Trophoblast cell (in vitro differentiated cells and primary cell): ENCODE measurements around the gene ACTL7B.

Experiments
- DNase-seq, 2 donors: peaks; one replicate each; pipeline ENCODE4 v3.0.0-alpha.2; 2016
- H2AFZ ChIP-seq: 2 replicates; pipeline ENCODE4 v1.6.1; 2013; ENCODE audit warnings: low read length, moderate library complexity, mild to moderate bottlenecking; ENCODE audit not compliant: insufficient read depth, poor library complexity
- H2AK5ac ChIP-seq: 2 replicates; pipeline ENCODE4 v1.6.1; 2013; ENCODE audit warnings: mild to moderate bottlenecking, low read length
- H2BK120ac ChIP-seq: 2 replicates; pipeline ENCODE4 v1.6.1; 2013; ENCODE audit warnings: low read length, mild to moderate bottlenecking, moderate library complexity; ENCODE audit not compliant: insufficient read depth, poor library complexity
- H2BK12ac ChIP-seq: 2 replicates; pipeline ENCODE4 v1.6.1; 2013; ENCODE audit warnings: mild to moderate bottlenecking, low read length, moderate library complexity
- H2BK5ac ChIP-seq: 2 replicates; pipeline ENCODE4 v1.6.1; 2013; ENCODE audit warnings: low read length, low read depth, moderate library complexity, mild to moderate bottlenecking; ENCODE audit not compliant: poor library complexity
- H3K14ac ChIP-seq: 2 replicates; pipeline ENCODE4 v1.6.1; 2013; ENCODE audit warnings: mild to moderate bottlenecking, low read length
- H3K18ac ChIP-seq: 2 replicates; pipeline ENCODE4 v1.6.1; 2013; ENCODE audit warnings: mild to moderate bottlenecking, low read length
- H3K23ac ChIP-seq: 2 replicates; pipeline ENCODE4 v1.6.1; 2013; ENCODE audit warnings: low read length
- H3K27ac ChIP-seq: 2 replicates; pipeline ENCODE4 v1.5.1; 2013; ENCODE audit warnings: low read depth, mild to moderate bottlenecking, inconsistent platforms, low read length, moderate library complexity
- H3K27me3 ChIP-seq: 2 replicates; pipeline ENCODE4 v1.6.1; 2013; ENCODE audit warnings: inconsistent platforms, mild to moderate bottlenecking, low read length, moderate library complexity; ENCODE audit not compliant: insufficient read depth
- H3K36me3 ChIP-seq, 2 experiments: 1 replicate in 1 of 2; 2 replicates in 1 of 2; pipeline ENCODE4 v1.6.1; 2013; ENCODE audit warnings: low read length in 2 of 2, mild to moderate bottlenecking in 2 of 2, moderate library complexity in 1 of 2; ENCODE audit not compliant: insufficient read depth in 2 of 2, control insufficient read depth in 1 of 2
- H3K4ac ChIP-seq: 2 replicates; pipeline ENCODE4 v1.6.1; 2013; ENCODE audit warnings: low read depth, mild to moderate bottlenecking, low read length, moderate library complexity
- H3K4me1 ChIP-seq, 2 experiments: 1 replicate in 1 of 2; 2 replicates in 1 of 2; pipeline ENCODE4 v1.6.1; 2013; ENCODE audit warnings: low read length in 2 of 2, mild to moderate bottlenecking in 2 of 2, moderate library complexity in 1 of 2; ENCODE audit not compliant: insufficient read depth in 2 of 2, control insufficient read depth in 1 of 2
- H3K4me2 ChIP-seq: 2 replicates; pipeline ENCODE4 v1.6.1; 2013; ENCODE audit warnings: inconsistent platforms, mild to moderate bottlenecking, low read length, moderate library complexity
- H3K4me3 ChIP-seq: 2 replicates; pipeline ENCODE4 v1.5.1; 2013; ENCODE audit warnings: mild to moderate bottlenecking, low read depth, low read length, inconsistent platforms
- H3K79me1 ChIP-seq: one replicate; pipeline ENCODE4 v1.6.1; 2013; ENCODE audit warnings: low read length
- H3K79me2 ChIP-seq: 2 replicates; pipeline ENCODE4 v1.6.1; 2013; ENCODE audit warnings: low read length, mild to moderate bottlenecking; ENCODE audit not compliant: control insufficient read depth, insufficient read depth, poor library complexity
- H3K9ac ChIP-seq: 2 replicates; pipeline ENCODE4 v1.6.1; 2013; ENCODE audit warnings: mild to moderate bottlenecking, low read length
- H3K9me3 ChIP-seq: 2 replicates; pipeline ENCODE4 v1.6.1; 2013; ENCODE audit warnings: low read depth, mild to moderate bottlenecking, control low read depth, inconsistent platforms, low read length; ENCODE audit not compliant: insufficient read depth
- H4K12ac ChIP-seq: 2 replicates; pipeline ENCODE4 v1.6.1; 2013; ENCODE audit warnings: low read depth, mild to moderate bottlenecking, low read length, moderate library complexity
- H4K8ac ChIP-seq: 2 replicates; pipeline ENCODE4 v1.6.1; 2013; ENCODE audit warnings: low read depth, mild to moderate bottlenecking, low read length, moderate library complexity
- H4K91ac ChIP-seq: one replicate; pipeline ENCODE4 v1.6.1; 2013; ENCODE audit warnings: low read depth, mild to moderate bottlenecking, low read length, moderate library complexity
- WGBS: extraction: QIAGEN DNeasy Blood & Tissue Kit; methylation state at CpG from one replicate; pipeline ENCODE4 v1.1.7; 2013; ENCODE audit warnings: missing lambda C conversion rate; ENCODE audit not compliant: insufficient read length, insufficient coverage; ENCODE audit errors: extremely low coverage; 5-methylcytosine and 5-hydroxymethylcytosine counted together

Gene ACTL7B

DNA sequence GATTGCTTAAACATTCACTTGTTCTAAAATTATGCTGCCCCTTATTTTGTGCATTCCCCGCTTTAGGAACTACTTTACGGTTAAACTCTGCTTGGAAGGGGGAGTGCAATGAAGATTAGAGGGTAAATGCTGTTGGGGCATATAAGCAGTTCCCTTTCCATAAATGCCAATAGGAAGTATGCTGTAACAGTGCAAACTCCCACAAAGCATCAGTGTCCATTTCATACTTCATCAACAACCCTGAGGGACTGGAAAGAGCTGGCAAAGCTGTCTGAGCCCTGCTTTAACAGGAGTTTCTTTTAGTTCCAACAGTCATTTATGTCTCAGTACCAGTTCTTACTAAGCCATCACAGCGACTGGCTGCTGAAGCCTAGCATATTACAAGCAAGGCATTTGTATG, 8.1 kb upstream of the ACTL7B start:
- Histone ChIP-seq H3K79me2 (no peaks in the 10 kb centered on the region), H3K27ac (no peak overlapping the region), H2BK5ac (no peak overlapping the region), H2BK120ac (no peak overlapping the region), H3K4me2 (no peak overlapping the region), H4K12ac (no peak overlapping the region), H3K14ac (no peak overlapping the region), H3K9me3 (no peaks in the 10 kb centered on the region), H3K18ac (no peak overlapping the region), H3K4ac (no peak overlapping the region), H4K8ac (no peak overlapping the region), H3K9ac (no peak overlapping the region), H3K23ac (no peak overlapping the region), H3K4me1 (peaks cover under 1 to 1% of the 10 kb centered on the region in 2 experiments), H3K27me3 (no peaks in the 10 kb centered on the region), H2AFZ (no peak overlapping the region), H2AK5ac (no peak overlapping the region), H3K36me3 (no peaks in the 10 kb centered on the region), H3K79me1 (peaks cover under 1% of the 10 kb centered on the region), H2BK12ac (no peak overlapping the region), H4K91ac (no peak overlapping the region), H3K4me3 (no peak overlapping the region)
- no peak for DNase-seq
- WGBS, result no CpG with 5 or more reads among the region's 3 CpGs

DNA sequence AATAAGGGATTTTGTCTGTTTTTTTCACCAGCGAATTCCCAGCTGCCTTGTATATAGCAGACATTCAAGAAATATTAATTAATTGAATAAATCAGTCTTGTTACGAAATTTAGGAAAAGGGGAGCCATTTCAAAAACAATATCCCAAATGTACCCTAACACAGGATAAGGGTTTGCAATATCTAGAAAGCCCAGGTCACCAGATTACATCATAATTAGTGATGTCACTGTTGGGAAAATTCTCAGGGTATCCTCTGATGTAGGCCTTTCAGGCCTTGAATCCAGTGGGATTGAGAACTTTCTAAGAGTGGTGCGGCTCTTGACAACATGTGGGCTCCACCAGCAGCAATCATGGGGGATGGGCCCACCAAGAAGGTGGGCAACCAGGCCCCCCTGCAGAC, 6.2 kb upstream of the ACTL7B start, which contains the start of gene ACTL7A:
Gene ACTL7A (plus strand): TSS at position 270 of the 400 bp plus-strand sequence. CDS start 57 bp downstream, at position 327.
- no peaks in the 10 kb centered on the region for H3K79me2 ChIP-seq
- H3K27me3 ChIP-seq, result no peaks in the 10 kb centered on the region
- H3K23ac ChIP-seq, result no peak within 1 kb of the TSS
- no peak within 1 kb of the TSS for H2BK120ac ChIP-seq
- H2BK12ac ChIP-seq, result no peak within 1 kb of the TSS
- no peak within 1 kb of the TSS for H3K9ac ChIP-seq
- H2BK5ac ChIP-seq, result no peak within 1 kb of the TSS
- no peak within 1 kb of the TSS for H2AFZ ChIP-seq
- H3K9me3 ChIP-seq, result no peaks in the 10 kb centered on the region
- H3K36me3 ChIP-seq, result no peaks in the 10 kb centered on the region
- H3K14ac ChIP-seq, result no peak within 1 kb of the TSS
- no peak within 1 kb of the TSS for H3K4me3 ChIP-seq
- H2AK5ac ChIP-seq, result no peak within 1 kb of the TSS
- H4K8ac ChIP-seq, result no peak within 1 kb of the TSS
- no peaks in the 10 kb centered on the region for H3K79me1 ChIP-seq
- H3K4me1 ChIP-seq, result no peaks in the 10 kb centered on the region
- no peak within 1 kb of the TSS for H3K27ac ChIP-seq
- H4K91ac ChIP-seq, result no peak within 1 kb of the TSS
- no peak within 1 kb of the TSS for H3K18ac ChIP-seq
- H4K12ac ChIP-seq, result no peak within 1 kb of the TSS
- no peak within 1 kb of the TSS for H3K4me2 ChIP-seq
- WGBS, result no CpG with 5 or more reads among the region's 3 CpGs
- DNase-seq, result no peak
- H3K4ac ChIP-seq, result no peak within 1 kb of the TSS

DNA sequence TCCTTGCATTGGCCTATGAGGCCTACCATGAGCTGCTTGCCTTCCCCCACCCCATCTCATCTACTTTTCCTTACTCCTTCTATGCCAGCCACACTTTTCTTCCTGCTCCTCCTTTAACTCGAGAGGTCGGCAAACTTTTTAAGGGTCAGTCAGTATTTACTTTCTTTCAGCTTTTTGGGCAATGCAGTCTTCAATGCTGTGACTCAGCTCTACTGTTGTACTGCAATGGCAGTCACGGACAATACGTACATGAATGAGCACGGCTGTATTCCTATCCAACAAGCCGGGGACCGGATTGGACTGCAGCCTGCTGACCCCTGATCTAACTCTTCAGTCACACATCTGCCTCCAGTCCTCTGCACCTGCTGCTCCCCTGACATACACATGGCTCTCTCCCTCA, 5.7 kb upstream of the ACTL7B start:
- no peak overlapping the region for H4K12ac ChIP-seq
- H3K9me3 ChIP-seq, result no peaks in the 10 kb centered on the region
- no peaks in the 10 kb centered on the region for H3K27me3 ChIP-seq
- H2BK5ac ChIP-seq, result no peak overlapping the region
- no peak overlapping the region for H3K14ac ChIP-seq
- no peak overlapping the region for H2BK120ac ChIP-seq
- H3K9ac ChIP-seq, result no peak overlapping the region
- H4K8ac ChIP-seq, result no peak overlapping the region
- H3K79me1 ChIP-seq, result no peaks in the 10 kb centered on the region
- H3K23ac ChIP-seq, result no peak overlapping the region
- H3K79me2 ChIP-seq, result no peaks in the 10 kb centered on the region
- H3K4me3 ChIP-seq, result no peak overlapping the region
- DNase-seq, result no peak
- no peak overlapping the region for H2AK5ac ChIP-seq
- no peak overlapping the region for H4K91ac ChIP-seq
- no peak overlapping the region for H3K4me2 ChIP-seq
- H3K36me3 ChIP-seq, result no peaks in the 10 kb centered on the region
- H3K4me1 ChIP-seq, result no peaks in the 10 kb centered on the region
- no peak overlapping the region for H2BK12ac ChIP-seq
- H3K27ac ChIP-seq, result no peak overlapping the region
- WGBS, result no CpG with 5 or more reads among the region's 7 CpGs
- H3K4ac ChIP-seq, result no peak overlapping the region
- H2AFZ ChIP-seq, result no peak overlapping the region
- H3K18ac ChIP-seq, result no peak overlapping the region

DNA sequence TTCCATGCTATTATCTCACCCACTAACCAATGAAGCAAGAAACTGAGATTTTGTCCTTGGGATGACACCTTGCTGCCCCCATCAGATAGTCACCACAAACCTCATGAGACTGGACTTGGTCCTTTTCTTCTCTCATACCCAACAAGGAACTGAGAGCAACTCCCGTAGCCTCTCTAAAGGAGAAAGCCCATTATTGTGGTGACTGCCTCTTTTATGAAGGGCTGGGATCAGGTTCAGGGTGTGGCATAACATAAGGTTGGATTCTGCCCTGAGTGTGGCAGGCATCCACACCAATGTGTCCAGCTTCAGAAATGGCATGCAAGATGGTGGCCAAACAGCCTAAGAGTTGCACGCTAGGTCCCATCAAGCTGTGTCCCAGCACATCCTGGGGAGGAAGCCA, 5.0 kb upstream of the ACTL7B start:
- Histone ChIP-seq H2BK5ac (no peak overlapping the region), H3K27ac (no peak overlapping the region), H4K91ac (no peak overlapping the region), H2AK5ac (no peak overlapping the region), H3K4ac (no peak overlapping the region), H3K4me1 (no peaks in the 10 kb centered on the region), H3K36me3 (no peaks in the 10 kb centered on the region), H3K4me3 (no peak overlapping the region), H3K27me3 (no peaks in the 10 kb centered on the region), H2BK12ac (no peak overlapping the region), H3K9ac (no peak overlapping the region), H3K79me2 (no peaks in the 10 kb centered on the region), H3K18ac (no peak overlapping the region), H2BK120ac (no peak overlapping the region), H3K23ac (no peak overlapping the region), H3K4me2 (no peak overlapping the region), H4K12ac (no peak overlapping the region), H3K14ac (no peak overlapping the region), H4K8ac (no peak overlapping the region), H2AFZ (no peak overlapping the region), H3K79me1 (no peaks in the 10 kb centered on the region), H3K9me3 (no peaks in the 10 kb centered on the region)
- DNase-seq, result no peak
- WGBS, result no CpG with 5 or more reads among the region's 2 CpGs
